ENCODE measurements around the gene EPHB1. TPM values are rescaled to one million over a fixed set of nuclear protein-coding genes. Genes with fewer than 3 reads are reported as not detected.

The EPHB1 gene
- total RNA-seq, 2 donors from 2014 or later: 1.9 to 3.2 TPM

DNA sequence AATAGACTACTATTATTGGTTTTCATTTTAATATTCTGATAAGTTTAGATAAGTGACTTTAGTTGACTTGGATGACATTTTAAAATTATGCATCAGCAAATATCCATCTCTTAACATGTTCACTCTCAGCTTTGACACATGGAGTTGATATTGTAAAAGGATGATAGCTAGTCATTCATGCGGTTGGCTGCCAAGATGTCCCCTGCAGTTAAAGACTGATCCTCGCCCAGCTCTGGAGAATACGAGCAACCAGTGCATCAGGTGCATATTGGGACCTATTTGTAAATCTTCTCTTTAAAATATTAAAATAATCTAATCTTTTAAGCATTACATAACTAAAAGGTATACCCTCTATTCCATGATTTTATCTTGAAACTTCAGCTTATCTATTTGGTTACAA is 41.9 kb downstream of the EPHB1 start:
- TF ChIP-seq, protein P1, sequence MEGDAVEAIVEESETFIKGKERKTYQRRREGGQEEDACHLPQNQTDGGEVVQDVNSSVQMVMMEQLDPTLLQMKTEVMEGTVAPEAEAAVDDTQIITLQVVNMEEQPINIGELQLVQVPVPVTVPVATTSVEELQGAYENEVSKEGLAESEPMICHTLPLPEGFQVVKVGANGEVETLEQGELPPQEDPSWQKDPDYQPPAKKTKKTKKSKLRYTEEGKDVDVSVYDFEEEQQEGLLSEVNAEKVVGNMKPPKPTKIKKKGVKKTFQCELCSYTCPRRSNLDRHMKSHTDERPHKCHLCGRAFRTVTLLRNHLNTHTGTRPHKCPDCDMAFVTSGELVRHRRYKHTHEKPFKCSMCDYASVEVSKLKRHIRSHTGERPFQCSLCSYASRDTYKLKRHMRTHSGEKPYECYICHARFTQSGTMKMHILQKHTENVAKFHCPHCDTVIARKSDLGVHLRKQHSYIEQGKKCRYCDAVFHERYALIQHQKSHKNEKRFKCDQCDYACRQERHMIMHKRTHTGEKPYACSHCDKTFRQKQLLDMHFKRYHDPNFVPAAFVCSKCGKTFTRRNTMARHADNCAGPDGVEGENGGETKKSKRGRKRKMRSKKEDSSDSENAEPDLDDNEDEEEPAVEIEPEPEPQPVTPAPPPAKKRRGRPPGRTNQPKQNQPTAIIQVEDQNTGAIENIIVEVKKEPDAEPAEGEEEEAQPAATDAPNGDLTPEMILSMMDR (IDR thresholded peaks at IDR 0.05): no peak
- Histone ChIP-seq H3K4me3 (no peak overlapping the region), H3K27ac (no peak overlapping the region), H3K9me3 (peaks cover 0 to 10% of the 10 kb centered on the region in 2 donors), H3K36me3 (no peaks in the 10 kb centered on the region), H3K27me3 (no peaks in the 10 kb centered on the region), H3K4me1 (no peaks in the 10 kb centered on the region)
- DNase-seq (ENCODE audit: low spot score): no peak

DNA sequence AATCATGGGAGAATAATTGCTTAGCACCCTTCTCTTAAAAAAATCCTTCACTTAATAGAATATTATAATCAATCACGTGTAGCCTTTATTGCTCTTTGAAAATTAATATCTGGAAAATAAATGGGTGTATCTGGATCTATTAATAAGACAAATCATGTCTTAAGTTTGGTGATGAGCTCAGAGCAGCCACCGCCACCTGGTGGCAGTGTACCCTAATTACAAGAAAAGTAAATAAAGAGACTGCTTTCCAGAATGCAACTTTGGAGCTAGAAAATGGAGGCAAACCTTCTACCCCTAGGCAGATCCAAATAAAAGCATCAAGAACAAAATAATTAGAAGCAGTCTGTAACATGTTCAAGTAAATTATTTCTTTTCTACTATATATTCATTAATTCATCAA is 43.5 kb downstream of the EPHB1 start:
- Histone ChIP-seq H3K27ac (no peak overlapping the region), H3K9me3 (peaks cover 0 to 24% of the 10 kb centered on the region in 2 donors)
- DNase-seq (ENCODE audit: low spot score): no peak

DNA sequence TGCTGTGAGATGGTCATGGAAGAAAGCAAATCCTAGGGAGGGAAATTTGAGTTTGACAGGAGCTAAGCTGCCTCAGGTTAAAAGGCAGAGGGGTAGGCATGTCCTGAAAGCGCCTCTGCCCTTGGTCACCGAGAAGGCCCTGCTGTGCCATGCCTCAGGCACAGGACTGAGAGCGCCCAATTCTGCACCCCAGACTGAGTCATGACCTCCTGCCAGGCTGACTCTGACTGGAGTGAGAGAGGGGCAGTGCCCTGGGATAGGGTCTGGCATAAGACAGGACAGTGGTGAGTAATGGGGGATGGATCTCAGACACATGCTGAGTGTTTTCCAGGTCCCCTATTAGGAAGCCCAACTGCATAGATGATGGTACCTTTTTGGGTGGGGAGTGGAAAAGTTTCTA is 44.4 kb downstream of the EPHB1 start:
- DNase-seq (ENCODE audit: low spot score): no peak
- Histone ChIP-seq H3K36me3 (no peaks in the 10 kb centered on the region), H3K4me1 (no peaks in the 10 kb centered on the region), H3K27me3 (no peaks in the 10 kb centered on the region), H3K27ac (no peak overlapping the region), H3K9me3 (peaks cover 0 to 26% of the 10 kb centered on the region in 2 donors), H3K4me3 (no peak overlapping the region)
- TF ChIP-seq, protein P1 (IDR thresholded peaks at IDR 0.05): no peak

More for the DNA sequence above, 43.5 kb downstream of the EPHB1 start:
- TF ChIP-seq, protein P1 (IDR thresholded peaks at IDR 0.05): no peak
- no peak overlapping the region for H3K4me3 ChIP-seq
- no peaks in the 10 kb centered on the region for H3K27me3 ChIP-seq
- H3K36me3 ChIP-seq: no peaks in the 10 kb centered on the region
- no peaks in the 10 kb centered on the region for H3K4me1 ChIP-seq

DNA sequence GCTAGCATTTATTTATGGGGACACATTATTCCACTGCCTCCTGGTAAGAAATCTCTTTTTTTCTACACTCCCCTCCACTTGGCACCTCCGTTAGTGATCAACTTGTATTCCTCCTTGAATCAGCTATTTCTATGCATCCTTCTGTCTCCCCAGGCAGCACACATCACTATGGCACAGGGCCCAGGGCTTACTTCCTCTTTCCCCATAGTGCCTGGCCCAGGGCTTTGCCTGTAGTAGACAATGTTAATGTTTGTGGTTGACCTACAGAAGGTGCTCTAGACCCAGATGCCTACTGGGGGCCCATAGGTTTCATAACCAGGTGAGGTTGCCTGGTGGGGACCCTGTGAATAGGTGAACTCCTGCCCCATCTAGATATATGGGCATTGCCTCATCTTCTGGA is 44.9 kb downstream of the EPHB1 start:
- Histone ChIP-seq H3K27me3 (no peaks in the 10 kb centered on the region), H3K27ac (no peak overlapping the region), H3K4me3 (no peak overlapping the region), H3K9me3 (peaks cover 0 to 26% of the 10 kb centered on the region in 2 donors), H3K36me3 (no peaks in the 10 kb centered on the region), H3K4me1 (no peaks in the 10 kb centered on the region)
- DNase-seq (ENCODE audit: low spot score): no peak
- TF ChIP-seq, protein P1 (IDR thresholded peaks at IDR 0.05): no peak

DNA sequence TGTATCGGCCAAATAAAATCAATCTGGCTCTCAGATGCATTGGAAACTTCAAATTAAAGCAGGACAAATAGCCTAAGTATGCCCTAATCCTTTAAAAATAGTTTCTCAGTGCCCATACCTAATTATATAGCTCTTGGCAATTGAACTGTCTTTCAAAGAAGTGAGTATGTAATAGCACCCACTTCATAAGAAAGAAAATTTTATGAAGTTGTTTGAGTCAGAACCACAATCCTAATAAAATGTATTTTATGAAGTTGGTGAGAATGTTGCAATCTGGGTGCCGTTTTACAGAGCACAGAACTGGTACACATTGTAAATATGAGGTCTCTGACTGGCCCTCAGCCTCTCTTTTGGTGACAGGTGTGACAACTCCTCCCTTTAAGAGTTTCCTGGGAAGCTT is 45.4 kb downstream of the EPHB1 start:
- H3K4me1 ChIP-seq: no peaks in the 10 kb centered on the region

DNA sequence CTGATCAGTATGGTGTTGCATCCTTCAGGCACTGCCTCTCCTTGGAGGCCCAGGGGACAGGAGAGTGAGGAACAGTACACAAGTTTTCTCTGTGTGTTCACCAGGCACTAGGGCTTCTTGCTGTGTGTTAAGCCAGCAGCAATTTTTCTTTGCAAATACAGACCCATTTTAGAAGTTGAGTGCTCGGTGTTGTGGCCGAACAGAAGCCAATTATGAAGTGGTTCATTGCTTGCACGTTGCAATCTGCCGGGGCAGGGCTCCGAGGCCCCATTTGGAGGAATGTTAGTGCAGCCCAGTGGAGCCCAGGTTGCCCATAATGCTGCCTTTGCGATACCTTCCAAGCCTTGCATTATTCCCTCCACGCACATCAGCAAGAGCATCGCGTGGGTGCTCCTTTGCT is 51.0 kb downstream of the EPHB1 start:
- no peak for DNase-seq (ENCODE audit: low spot score)
- H3K9me3 ChIP-seq: peaks cover 0 to 16% of the 10 kb centered on the region in 2 donors
- TF ChIP-seq, protein P1 (IDR thresholded peaks at IDR 0.05): no peak
- no peak overlapping the region for H3K4me3 ChIP-seq
- H3K27me3 ChIP-seq: no peaks in the 10 kb centered on the region
- no peaks in the 10 kb centered on the region for H3K4me1 ChIP-seq
- no peaks in the 10 kb centered on the region for H3K36me3 ChIP-seq
- H3K27ac ChIP-seq: no peak overlapping the region

More for the DNA sequence above, 45.4 kb downstream of the EPHB1 start:
- Histone ChIP-seq H3K36me3 (no peaks in the 10 kb centered on the region), H3K9me3 (peaks cover 0 to 26% of the 10 kb centered on the region in 2 donors), H3K27ac (no peak overlapping the region), H3K4me3 (no peak overlapping the region), H3K27me3 (no peaks in the 10 kb centered on the region)
- TF ChIP-seq, protein P1 (IDR thresholded peaks at IDR 0.05): no peak
- DNase-seq (ENCODE audit: low spot score): no peak

Data from right atrium auricular region (tissue), 2 donors.